ENCODE data around the gene NADK2.

- no peak for TF ChIP-seq CTCF (IDR thresholded peaks at IDR 0.05)
- TF ChIP-seq POLR2AphosphoS5 (IDR thresholded peaks at IDR 0.05) = no peak
- no peak for TF ChIP-seq POLR2A (IDR thresholded peaks at IDR 0.05)
- TF ChIP-seq EP300 (IDR thresholded peaks at IDR 0.05) = no peak
These were observed 44.3 kb upstream of the NADK2 start for GRCh38 chr5:36285837-36286615.

Data from sigmoid colon (tissue), 4 donors.